ENCODE data around the gene ZNF805.

The ZNF805 gene

GRCh38 chr19:57210381-57210780, 30.1 kb upstream of the ZNF805 start (continued):
- no peak for TF ChIP-seq ZNF596 (tag by site-specific recombination; IDR thresholded peaks at IDR 0.05)

- ChIA-PET POLR2A (no interaction called here), CTCF (no interaction called here)
- TF ChIP-seq ZSCAN16 (tag by site-specific recombination; IDR thresholded peaks at IDR 0.05), result no peak
- no peak for TF ChIP-seq ZNF768 (tag by site-specific recombination; IDR thresholded peaks at IDR 0.05)
- TF ChIP-seq MYNN (tag by site-specific recombination; IDR thresholded peaks at IDR 0.05; ENCODE audit: borderline replicate concordance), result no peak
- no peak for TF ChIP-seq ZBTB8A (tag by site-specific recombination; IDR thresholded peaks at IDR 0.05)
- no peak for TF ChIP-seq ZNF280C (tag by site-specific recombination; IDR thresholded peaks at IDR 0.05)
- no peak for TF ChIP-seq ZFP3 (tag by site-specific recombination; IDR thresholded peaks at IDR 0.05; ENCODE audit: low read depth)
- TF ChIP-seq ZNF843 (tag by site-specific recombination; IDR thresholded peaks at IDR 0.05), result no peak
- H3K36me3 ChIP-seq (ENCODE audit: control insufficient read depth in 2 of 2, insufficient read depth in 1 of 2, low read length in 2 of 2), result peaks cover 73 to 90% of the 10 kb centered on the region in 2 experiments
- H3K9me3 ChIP-seq (ENCODE audit: control insufficient read depth, insufficient read depth, low read depth, low read length), result no peaks in the 10 kb centered on the region
- H3K4me3 ChIP-seq (ENCODE audit: low read depth, low read length), result no peak overlapping the region
- H3K27ac ChIP-seq (ENCODE audit: extremely low read depth, low read depth, low read length), result no peak overlapping the region
- H3K4me1 ChIP-seq (ENCODE audit: control insufficient read depth, insufficient read depth, low read length), result no peaks in the 10 kb centered on the region
Measured at GRCh38 chr19:57212109-57212508, 28.3 kb upstream of the ZNF805 start.

GRCh38 chr19:57227502-57227901, 12.9 kb upstream of the ZNF805 start:
- TF ChIP-seq SCRT2 (tag by site-specific recombination; IDR thresholded peaks at IDR 0.05), result no peak
- no peak for TF ChIP-seq PRDM1 (tag by site-specific recombination; IDR thresholded peaks at IDR 0.05)
- TF ChIP-seq ZNF529 (tag by site-specific recombination; IDR thresholded peaks at IDR 0.05; ENCODE audit: insufficient replicate concordance), result no peak
- no peak for TF ChIP-seq ZSCAN18 (tag by site-specific recombination; IDR thresholded peaks at IDR 0.05)
- no peak for TF ChIP-seq MEIS1 (CRISPR knock-in tag; IDR thresholded peaks at IDR 0.05; ENCODE audit: borderline replicate concordance)
- no peak for TF ChIP-seq ZNF501 (tag by site-specific recombination; IDR thresholded peaks at IDR 0.05)
- TF ChIP-seq ZNF624 (tag by site-specific recombination; IDR thresholded peaks at IDR 0.05), result no peak
- TF ChIP-seq ZNF785 (tag by site-specific recombination; IDR thresholded peaks at IDR 0.05), result no peak
- TF ChIP-seq ZNF221 (tag by site-specific recombination; IDR thresholded peaks at IDR 0.05; ENCODE audit: borderline replicate concordance), result no peak
- no peak for TF ChIP-seq BCL11A (tag by site-specific recombination; IDR thresholded peaks at IDR 0.05; ENCODE audit: low read depth)
- Histone ChIP-seq H3K4me3 (ENCODE audit: low read depth, low read length) (no peak overlapping the region), H3K9me3 (ENCODE audit: control insufficient read depth, insufficient read depth, low read depth, low read length) (no peaks in the 10 kb centered on the region), H3K36me3 (ENCODE audit: control insufficient read depth in 2 of 2, insufficient read depth in 1 of 2, low read length in 2 of 2) (no peaks in the 10 kb centered on the region), H3K4me1 (ENCODE audit: control insufficient read depth, insufficient read depth, low read length) (no peaks in the 10 kb centered on the region), H3K27ac (ENCODE audit: extremely low read depth, low read depth, low read length) (no peak overlapping the region)
- POLR2A ChIA-PET, result no interaction called here
- CTCF ChIA-PET, result no interaction called here

- POLR2A ChIA-PET, result no interaction called here
- Histone ChIP-seq H3K27ac (ENCODE audit: extremely low read depth, low read depth, low read length) (no peak overlapping the region), H3K9me3 (ENCODE audit: control insufficient read depth, insufficient read depth, low read depth, low read length) (no peaks in the 10 kb centered on the region), H3K36me3 (ENCODE audit: control insufficient read depth in 2 of 2, insufficient read depth in 1 of 2, low read length in 2 of 2) (no peaks in the 10 kb centered on the region), H3K4me1 (ENCODE audit: control insufficient read depth, insufficient read depth, low read length) (no peaks in the 10 kb centered on the region), H3K4me3 (ENCODE audit: low read depth, low read length) (no peak overlapping the region)
- CTCF ChIA-PET, result no interaction called here
- TF ChIP-seq ZNF274 (IDR thresholded peaks at IDR 0.05; ENCODE audit: low read length) (no peak), ZNF274 (tag by site-specific recombination; IDR thresholded peaks at IDR 0.05; ENCODE audit: borderline replicate concordance) (no peak), KLF9 (tag by site-specific recombination; IDR thresholded peaks at IDR 0.05; ENCODE audit: low read depth) (no peak), ZNF639 (tag by site-specific recombination; IDR thresholded peaks at IDR 0.05) (no peak), ZNF112 (tag by site-specific recombination; IDR thresholded peaks at IDR 0.05) (no peak), ZNF148 (tag by site-specific recombination; IDR thresholded peaks at IDR 0.05; ENCODE audit: borderline replicate concordance) (no peak), KLF1 (tag by site-specific recombination; IDR thresholded peaks at IDR 0.05) (no peak), YY2 (tag by site-specific recombination; IDR thresholded peaks at IDR 0.05) (no peak)
Measured at GRCh38 chr19:57231686-57232085, 8.7 kb upstream of the ZNF805 start.
